ES-I3 (cell line): ENCODE data around the gene SOAT2.
A peak's percentile ranks its signal among the peaks of the same experiment; 100 is the strongest.
"Not testable (repeated sequence)": the region's sequence is repeated elsewhere in the genome, so short reads cannot be mapped to it uniquely, and the experiment has no call there.

Experiments
- H3K36me3 ChIP-seq: 2 replicates; pipeline ENCODE4 v1.6.1; 2013; ENCODE audit warnings: mild to moderate bottlenecking, low read length, control low read depth, moderate library complexity; ENCODE audit not compliant: insufficient read depth
- H3K4me1 ChIP-seq: 2 replicates; pipeline ENCODE4 v1.6.1; 2013; ENCODE audit warnings: mild to moderate bottlenecking, control low read depth, low read length; ENCODE audit not compliant: insufficient read depth
- H3K9ac ChIP-seq: 2 replicates; pipeline ENCODE4 v1.6.1; 2013; ENCODE audit warnings: low read depth, mild to moderate bottlenecking, low read length, moderate library complexity
- H3K9me3 ChIP-seq: 2 replicates; pipeline ENCODE4 v1.6.1; 2013; ENCODE audit warnings: mild to moderate bottlenecking, low read length, moderate library complexity; ENCODE audit not compliant: control insufficient read depth, insufficient read depth

Gene SOAT2

DNA sequence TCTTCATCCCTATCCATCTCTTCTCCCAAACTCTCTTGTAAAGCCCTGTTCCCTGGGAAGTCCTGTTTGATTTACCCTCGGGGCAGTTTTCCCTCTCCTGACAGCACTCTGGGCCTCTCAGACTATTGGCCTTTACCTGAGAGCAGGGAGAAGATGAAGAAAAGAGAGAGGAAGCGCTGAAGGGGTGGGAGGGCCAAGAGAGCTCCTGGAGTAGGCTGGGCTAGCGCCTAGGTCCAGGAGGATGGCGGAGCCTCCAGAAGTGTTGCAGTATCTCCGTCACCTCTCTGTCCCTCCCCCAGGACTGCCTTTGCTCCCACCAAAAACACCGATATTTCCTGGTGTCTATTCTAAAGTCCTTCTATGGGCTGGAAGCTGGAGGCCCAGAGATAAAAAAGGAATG is 11.5 kb upstream of the SOAT2 start:
- Histone ChIP-seq H3K9me3 (no peaks in the 10 kb centered on the region), H3K4me1 (peaks cover 9% of the 10 kb centered on the region), H3K9ac (no peak overlapping the region), H3K36me3 (no peaks in the 10 kb centered on the region)

DNA sequence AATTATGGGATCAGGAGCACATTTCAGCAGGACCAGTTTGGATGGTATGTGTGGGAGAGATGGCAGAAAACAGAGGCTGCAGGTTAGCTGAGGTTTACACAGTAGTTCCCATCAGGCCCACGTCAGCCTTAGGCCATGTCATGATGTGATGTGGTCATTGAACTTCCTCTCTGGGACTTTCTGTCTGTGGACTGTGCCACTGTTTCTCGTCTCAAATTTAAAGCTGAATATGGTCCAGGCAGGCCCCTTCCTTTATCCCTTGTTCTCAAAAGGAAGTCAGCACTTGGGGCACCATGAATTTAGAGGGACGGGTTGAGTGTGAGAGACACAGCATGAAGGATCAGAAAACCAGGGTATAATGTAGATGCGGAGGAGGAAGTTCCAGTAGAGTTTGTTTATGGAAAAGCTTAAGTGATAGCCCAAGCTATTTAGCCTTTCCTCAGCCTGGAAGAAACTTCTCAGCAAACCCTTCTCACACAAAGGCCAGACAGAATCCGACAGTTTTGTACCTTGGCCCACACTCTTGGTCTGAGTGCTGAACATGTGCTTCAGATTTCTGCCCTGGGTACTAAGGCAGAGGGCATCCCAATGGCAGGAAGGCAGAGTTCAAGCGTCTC is 9.4 kb upstream of the SOAT2 start:
- H3K36me3 ChIP-seq = no peaks in the 10 kb centered on the region
- no peak overlapping the region for H3K9ac ChIP-seq
- peaks cover 15% of the 10 kb centered on the region for H3K4me1 ChIP-seq
- no peaks in the 10 kb centered on the region for H3K9me3 ChIP-seq

DNA sequence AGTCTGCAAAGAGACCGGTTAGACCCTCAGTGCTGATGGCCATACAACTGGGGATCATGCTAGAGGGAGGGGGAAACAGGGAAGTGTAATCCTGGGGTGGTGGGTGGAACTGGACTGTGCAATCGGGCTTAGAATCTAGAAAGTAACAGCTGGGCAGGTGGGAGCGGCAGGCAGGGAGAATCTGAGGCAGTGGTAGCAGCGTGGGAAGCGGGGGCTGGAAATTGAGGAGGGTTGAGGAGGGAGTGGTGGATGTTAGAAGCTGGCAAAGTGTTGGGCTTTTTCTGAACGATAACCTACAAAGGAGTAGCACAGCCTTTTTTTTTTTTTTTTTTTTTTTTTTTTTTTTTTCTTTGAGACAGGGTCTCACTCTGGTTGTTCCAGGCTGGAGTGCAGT is 8.9 kb upstream of the SOAT2 start:
- H3K4me1 ChIP-seq = peaks cover 19% of the 10 kb centered on the region
- no peaks in the 10 kb centered on the region for H3K36me3 ChIP-seq
- H3K9me3 ChIP-seq = no peaks in the 10 kb centered on the region
- no peak overlapping the region for H3K9ac ChIP-seq

DNA sequence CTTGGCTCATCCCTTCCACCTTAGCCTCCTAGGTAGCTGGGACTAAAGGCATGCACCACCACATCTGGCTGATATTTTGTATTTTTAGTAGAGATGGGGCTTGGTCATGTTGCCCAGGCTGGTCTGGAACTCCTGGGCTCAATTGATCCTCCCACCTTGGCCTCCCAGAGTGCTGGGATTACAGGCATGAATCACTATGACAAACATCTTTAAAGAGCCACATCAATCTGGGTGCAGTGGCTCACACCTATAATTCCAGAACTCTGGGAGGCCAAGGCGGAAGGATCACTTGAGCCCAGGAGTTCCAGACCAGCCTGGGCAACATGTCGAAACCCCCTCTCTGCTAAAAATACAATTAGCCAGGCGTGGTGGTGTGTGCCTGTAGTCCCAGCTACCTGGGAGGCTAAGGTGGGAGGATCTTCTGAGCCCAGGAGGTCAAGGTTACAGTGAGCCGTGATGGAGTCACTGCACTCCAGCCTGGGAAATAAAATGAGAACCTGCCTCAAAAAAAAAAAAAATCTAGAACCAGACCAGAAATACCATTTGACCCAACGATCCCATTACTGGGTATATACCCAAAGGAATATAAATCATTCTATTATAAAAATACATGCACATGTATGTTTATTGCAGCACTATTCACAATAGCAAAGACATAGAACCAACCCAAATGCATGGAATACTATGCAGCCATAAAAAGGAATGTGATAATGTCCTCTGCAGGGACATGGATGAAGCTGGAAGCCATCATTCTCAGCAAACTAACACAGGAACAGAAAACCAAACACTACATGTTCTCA is 8.3 kb upstream of the SOAT2 start:
- H3K9me3 ChIP-seq, H3K36me3 ChIP-seq, H3K9ac ChIP-seq: not testable (repeated sequence)
- H3K4me1 ChIP-seq = peaks cover 19% of the 10 kb centered on the region

DNA sequence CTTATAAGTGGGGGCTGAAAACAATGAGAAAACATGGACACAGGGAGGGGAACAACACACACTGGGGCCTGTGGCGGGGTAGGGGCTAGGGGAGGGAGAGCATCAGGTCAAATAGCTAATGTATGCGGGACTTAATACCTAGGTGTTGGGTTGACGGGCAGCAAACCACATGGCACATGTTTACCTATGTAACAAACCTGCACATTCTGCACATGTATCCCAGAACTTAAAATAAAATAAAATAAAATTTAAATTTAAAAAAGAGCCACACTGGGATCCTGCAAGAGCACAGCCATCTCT is 7.7 kb upstream of the SOAT2 start:
- peaks cover 19% of the 10 kb centered on the region for H3K4me1 ChIP-seq
- H3K36me3 ChIP-seq, H3K9me3 ChIP-seq, H3K9ac ChIP-seq: not testable (repeated sequence)

DNA sequence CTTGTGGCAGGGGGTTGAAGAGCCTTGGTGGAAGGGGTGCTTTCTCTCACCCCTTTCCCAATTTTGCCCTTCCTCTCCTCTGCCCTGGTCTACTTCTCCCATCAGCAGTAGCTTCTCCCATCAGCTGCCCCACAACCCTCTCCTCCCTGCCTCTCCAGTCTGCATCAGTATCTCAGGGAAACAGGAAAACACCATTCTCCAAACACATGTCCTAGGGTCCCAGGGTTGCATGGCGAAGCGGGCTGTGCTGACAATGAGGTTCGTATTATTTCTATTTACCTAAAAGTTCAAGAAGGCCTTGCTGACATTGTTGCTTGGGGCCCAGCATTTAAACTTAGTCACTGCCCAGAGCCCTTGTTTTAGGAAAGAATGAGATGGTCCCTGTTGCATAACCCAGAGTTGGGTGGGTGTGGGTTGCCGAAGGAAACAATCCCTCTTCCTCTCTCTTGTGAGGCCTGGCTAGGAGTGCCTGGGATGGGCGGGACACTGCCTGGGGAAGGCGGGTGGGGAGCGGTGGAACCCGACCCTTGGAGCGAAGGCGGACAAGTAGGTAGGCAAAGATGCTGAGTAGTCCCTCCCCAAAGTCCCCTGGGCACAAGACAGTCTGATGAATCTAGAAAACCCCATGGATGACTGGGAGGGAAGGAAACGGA is 7.1 kb upstream of the SOAT2 start:
- no peaks in the 10 kb centered on the region for H3K36me3 ChIP-seq
- H3K9me3 ChIP-seq = no peaks in the 10 kb centered on the region
- H3K9ac ChIP-seq = peak overlapping the region; percentile 53; the same call in 1 of the 2 replicates
- peaks cover 19% of the 10 kb centered on the region for H3K4me1 ChIP-seq

DNA sequence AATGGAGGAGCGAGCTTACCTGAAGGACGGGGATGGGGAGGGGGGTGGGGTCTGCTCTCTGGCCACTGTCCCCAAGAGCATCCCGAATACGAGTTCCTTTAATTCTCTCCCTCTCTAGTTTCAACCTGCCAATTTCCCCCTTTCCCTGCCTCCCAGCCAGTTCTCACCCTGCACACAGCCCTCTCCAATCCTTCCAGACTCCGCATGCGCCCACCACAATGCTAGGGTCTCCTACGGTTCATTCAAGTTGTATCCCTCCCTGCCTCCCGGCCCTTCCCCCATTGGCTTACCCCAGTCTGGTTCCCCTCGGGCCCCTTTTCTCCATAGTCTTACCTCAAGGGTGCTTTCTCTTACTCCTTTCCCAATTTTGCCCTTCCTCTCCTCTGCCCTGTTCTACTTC is 6.5 kb upstream of the SOAT2 start:
- Histone ChIP-seq H3K9me3 (no peaks in the 10 kb centered on the region), H3K4me1 (peaks cover 19% of the 10 kb centered on the region), H3K36me3 (no peaks in the 10 kb centered on the region), H3K9ac (peak overlapping the region; percentile 53; the same call in 1 of the 2 replicates)

DNA sequence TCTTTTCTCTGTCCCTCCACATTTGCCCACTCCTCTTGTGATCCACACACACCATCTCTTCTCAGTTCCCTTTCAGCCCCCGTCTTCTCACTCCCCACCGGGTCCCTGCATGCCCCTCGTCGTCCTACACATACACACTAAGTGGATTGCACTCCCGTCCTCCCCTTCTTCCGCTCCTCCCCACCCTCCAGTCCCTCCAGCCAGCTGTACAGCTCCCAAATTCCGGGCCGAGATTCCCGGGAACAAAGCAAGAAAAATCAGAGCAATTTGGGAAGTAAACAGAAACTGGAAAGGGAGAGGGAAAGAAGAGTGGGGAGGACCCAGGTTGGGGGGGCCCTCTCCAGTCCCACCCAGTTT is 6.1 kb upstream of the SOAT2 start:
- H3K9ac ChIP-seq = peak overlapping the region; percentile 53; the same call in 1 of the 2 replicates
- H3K36me3 ChIP-seq = no peaks in the 10 kb centered on the region
- H3K9me3 ChIP-seq = no peaks in the 10 kb centered on the region
- H3K4me1 ChIP-seq = peaks cover 19% of the 10 kb centered on the region

DNA sequence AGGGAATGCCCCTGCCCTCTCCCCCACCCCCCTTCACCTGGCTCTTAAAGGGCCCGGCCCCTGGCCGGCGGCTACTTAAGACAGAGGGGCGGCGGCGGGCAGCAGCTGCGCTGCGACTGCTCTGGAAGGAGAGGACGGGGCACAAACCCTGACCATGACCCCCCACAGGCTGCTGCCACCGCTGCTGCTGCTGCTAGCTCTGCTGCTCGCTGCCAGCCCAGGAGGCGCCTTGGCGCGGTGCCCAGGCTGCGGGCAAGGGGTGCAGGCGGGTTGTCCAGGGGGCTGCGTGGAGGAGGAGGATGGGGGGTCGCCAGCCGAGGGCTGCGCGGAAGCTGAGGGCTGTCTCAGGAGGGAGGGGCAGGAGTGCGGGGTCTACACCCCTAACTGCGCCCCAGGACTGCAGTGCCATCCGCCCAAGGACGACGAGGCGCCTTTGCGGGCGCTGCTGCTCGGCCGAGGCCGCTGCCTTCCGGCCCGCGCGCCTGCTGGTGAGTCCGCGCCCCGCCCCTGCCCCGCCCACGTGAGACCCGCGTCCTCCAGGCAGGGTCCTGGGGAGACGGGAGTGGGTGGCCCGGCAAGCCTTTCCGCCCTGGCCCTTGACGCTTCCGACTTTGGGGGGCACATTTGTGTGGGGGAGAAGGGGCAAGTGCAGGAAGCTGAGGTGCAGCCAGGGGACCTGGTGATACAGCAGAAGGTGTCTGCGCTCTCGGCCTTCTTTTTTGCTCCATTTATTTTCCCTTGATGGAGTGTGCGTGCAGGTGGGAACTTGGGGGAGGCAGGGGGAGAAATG is 5.5 kb upstream of the SOAT2 start, which contains the start of gene IGFBP6:
IGFBP6 (plus strand) TSS at position 104 of the 790 bp plus-strand sequence; CDS start at position 155, 51 bp downstream.
- Histone ChIP-seq H3K4me1 (peaks cover 19% of the 10 kb centered on the region), H3K9me3 (no peaks in the 10 kb centered on the region), H3K9ac (peak within 1 kb of the TSS; percentile 53), H3K36me3 (no peaks in the 10 kb centered on the region)

DNA sequence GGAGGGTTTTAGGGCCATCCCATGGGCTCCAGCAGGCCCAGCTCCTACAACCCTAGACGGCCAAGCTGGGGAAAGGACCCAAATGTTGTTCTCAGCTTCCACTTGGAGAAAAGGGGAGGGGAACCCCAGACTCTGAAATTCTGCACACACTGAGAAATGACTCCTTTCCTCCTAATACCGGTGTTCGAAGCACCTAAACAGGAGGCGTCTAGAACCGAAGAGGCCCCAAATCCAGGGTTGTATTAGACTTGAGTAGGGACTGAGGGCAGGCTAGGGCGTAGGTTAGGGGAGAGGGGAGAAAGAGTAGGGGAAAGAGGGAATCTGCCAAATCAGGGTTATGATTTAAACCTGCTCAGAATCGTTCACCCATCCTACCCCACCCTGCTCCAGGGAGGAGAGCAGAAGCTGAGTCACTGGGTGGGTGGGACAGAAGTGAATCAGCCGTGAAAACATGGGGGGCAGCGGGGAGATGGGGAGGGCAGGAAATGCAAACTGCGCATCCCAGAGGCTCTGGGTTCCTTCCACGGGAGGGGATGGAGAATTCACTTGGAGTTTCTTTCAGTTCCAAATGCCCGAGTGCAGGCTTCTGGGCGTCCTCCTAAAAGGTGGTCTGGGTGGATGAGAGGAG is 4.8 kb upstream of the SOAT2 start:
- Histone ChIP-seq H3K9ac (peak overlapping the region; percentile 53), H3K36me3 (no peaks in the 10 kb centered on the region), H3K4me1 (peaks cover 19% of the 10 kb centered on the region), H3K9me3 (no peaks in the 10 kb centered on the region)

DNA sequence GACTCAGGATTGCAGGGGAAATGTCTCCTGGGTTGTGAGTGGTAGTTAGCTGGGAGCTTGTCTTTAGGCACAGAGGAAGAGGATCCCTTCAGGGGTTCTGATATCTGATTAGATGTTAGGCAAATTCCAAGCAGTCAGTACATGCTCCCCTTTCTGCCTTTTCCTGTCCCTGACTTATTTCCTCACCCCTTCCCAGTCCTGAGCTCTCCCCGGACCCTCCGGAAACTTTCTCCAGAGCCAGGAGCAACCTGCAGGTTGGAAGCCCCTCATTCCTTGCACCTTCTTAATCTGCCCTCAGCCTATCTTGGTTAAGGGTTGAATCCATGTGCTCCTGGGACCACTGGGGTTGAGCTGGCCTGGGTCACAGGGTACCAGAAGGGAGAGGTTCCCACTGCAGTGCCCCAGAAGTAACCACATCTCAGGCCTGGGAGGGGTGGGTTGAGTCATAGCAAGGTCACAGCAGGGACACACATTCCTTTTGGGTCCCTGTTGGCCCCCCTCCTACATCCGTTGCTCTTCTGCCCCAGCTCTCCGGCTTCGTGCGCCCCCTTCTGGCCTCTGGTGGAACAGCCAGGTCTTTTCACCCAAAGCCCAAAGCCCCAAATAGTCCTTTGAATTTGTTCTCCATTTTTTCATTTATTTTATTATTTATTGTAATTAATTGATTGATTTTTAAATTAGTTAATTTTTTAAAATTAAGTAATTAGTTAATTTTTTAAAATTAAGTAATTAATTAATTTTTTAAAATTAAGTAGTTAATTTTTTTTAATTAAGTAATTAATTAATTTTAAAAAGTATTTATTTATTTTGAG is 4.0 kb upstream of the SOAT2 start:
- Histone ChIP-seq H3K9ac (peak overlapping the region; percentile 53; the same call in 1 of the 2 replicates), H3K9me3 (no peaks in the 10 kb centered on the region), H3K4me1 (peaks cover 17% of the 10 kb centered on the region)

DNA sequence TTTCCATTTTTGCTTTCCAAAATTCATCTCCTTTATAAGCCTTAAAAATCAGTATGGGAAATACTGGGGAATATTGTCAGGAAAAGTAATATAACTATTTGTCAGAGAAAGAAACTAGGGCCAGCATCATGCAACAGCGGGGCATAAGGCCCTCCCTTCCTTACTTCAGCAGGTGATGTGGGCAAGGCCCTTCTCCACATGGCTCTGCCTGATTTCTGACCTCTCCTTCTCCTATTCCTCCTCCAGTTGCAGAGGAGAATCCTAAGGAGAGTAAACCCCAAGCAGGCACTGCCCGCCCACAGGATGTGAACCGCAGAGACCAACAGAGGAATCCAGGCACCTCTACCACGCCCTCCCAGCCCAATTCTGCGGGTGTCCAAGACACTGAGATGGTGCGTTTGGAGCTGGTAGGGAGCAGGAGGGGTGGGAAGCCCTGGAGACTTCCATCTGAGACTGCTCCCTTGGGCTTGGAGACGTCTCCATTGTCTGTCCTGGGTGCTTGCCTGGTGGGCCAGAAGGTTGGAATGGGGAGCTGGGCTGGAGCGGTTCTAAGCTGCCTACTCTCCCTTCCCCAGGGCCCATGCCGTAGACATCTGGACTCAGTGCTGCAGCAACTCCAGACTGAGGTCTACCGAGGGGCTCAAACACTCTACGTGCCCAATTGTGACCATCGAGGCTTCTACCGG is 2.7 kb upstream of the SOAT2 start:
- no peaks in the 10 kb centered on the region for H3K36me3 ChIP-seq
- H3K9me3 ChIP-seq = no peaks in the 10 kb centered on the region
- H3K9ac ChIP-seq = no peak overlapping the region
- peaks cover 16% of the 10 kb centered on the region for H3K4me1 ChIP-seq

More for the DNA sequence above, 4.0 kb upstream of the SOAT2 start:
- no peaks in the 10 kb centered on the region for H3K36me3 ChIP-seq

DNA sequence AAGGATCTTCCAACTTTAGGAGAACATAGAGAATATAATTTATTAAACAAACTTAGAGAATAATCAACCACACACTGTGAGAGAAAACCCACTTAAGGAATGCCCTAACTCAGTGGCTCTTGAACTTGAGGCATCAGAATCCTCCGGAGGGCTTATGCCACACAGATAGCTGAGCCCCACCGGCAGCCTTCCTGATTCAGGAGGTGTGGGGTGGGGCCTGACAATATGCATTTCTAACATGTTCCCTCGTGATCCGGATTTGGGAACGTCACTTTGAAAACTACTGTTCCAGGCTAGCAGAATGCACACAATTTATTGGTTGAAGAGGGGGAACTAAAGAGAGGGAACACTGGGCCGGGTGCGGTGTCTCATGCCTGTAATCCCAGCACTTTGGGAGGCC is 2.0 kb upstream of the SOAT2 start:
- Histone ChIP-seq H3K36me3 (no peaks in the 10 kb centered on the region), H3K4me1 (peaks cover 11% of the 10 kb centered on the region), H3K9ac (no peak overlapping the region), H3K9me3 (no peaks in the 10 kb centered on the region)
